ENCODE measurements around the gene SLC12A8. TPM values are rescaled to one million over a fixed set of nuclear protein-coding genes. Genes with fewer than 3 reads are reported as not detected.

Gene SLC12A8
- total RNA-seq, 1 donor from 2014 or later = 9.1 TPM

DNA sequence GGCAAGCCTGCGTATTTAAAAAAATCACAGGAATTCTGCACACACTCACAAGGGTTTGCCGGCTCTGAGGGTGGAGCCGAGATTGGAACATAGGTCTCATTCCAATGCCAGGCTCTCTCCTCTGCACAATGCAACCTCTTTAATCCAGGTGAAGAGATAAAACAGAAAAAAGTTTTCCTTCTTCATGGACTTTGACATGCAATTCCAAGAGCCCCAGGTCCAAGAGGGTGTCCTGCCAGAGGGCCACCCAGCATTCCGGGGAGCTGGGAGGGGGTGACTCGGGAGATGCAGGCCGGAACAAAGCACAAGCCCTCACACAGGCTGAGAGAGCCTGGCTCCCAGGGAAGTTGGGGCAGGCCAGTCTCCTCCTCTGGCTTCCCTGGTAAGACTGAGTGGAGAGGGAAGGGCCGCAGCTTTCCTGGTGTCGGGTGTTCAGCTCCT is 6.7 kb upstream of the SLC12A8 start:
- Histone ChIP-seq H3K4me3 (no peak overlapping the region), H3K9me3 (no peaks in the 10 kb centered on the region), H3K4me1 (peaks cover 9% of the 10 kb centered on the region), H3K36me3 (no peaks in the 10 kb centered on the region), H3K27me3 (ENCODE audit: low read depth) (peaks cover 2% of the 10 kb centered on the region), H3K27ac (no peak overlapping the region)
- DNase-seq (no peak), ATAC-seq (peak; percentile 65 to 88)
- intact Hi-C loops (cut with DNase I) = no loop called here
- TF ChIP-seq, protein P1, sequence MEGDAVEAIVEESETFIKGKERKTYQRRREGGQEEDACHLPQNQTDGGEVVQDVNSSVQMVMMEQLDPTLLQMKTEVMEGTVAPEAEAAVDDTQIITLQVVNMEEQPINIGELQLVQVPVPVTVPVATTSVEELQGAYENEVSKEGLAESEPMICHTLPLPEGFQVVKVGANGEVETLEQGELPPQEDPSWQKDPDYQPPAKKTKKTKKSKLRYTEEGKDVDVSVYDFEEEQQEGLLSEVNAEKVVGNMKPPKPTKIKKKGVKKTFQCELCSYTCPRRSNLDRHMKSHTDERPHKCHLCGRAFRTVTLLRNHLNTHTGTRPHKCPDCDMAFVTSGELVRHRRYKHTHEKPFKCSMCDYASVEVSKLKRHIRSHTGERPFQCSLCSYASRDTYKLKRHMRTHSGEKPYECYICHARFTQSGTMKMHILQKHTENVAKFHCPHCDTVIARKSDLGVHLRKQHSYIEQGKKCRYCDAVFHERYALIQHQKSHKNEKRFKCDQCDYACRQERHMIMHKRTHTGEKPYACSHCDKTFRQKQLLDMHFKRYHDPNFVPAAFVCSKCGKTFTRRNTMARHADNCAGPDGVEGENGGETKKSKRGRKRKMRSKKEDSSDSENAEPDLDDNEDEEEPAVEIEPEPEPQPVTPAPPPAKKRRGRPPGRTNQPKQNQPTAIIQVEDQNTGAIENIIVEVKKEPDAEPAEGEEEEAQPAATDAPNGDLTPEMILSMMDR (IDR thresholded peaks at IDR 0.05) = no peak

DNA sequence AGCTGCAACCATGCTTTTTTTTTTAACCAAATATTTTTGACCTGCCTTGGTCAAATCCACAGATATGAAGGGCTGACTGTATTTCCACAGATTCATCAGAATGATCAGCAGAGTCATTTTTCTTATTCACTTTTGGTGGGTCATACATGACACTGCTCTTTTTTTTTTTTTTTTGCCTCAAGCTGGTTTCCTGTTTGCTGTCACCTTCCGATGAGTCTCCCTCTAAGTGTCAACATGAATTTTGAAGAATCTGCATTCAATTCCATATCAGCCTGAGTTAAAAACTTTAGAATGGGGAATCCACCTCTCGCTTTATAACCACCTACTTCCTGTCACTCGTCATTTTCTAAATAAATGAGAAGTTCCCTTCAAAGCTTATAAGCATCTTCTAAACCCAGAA is 2.2 kb upstream of the SLC12A8 start:
- Histone ChIP-seq H3K9me3 (no peaks in the 10 kb centered on the region), H3K4me1 (peaks cover 12% of the 10 kb centered on the region), H3K27ac (no peak overlapping the region), H3K36me3 (no peaks in the 10 kb centered on the region), H3K4me3 (no peak overlapping the region), H3K27me3 (ENCODE audit: low read depth) (peaks cover 33% of the 10 kb centered on the region)
- DNase-seq (no peak), ATAC-seq (no peak)
- TF ChIP-seq, protein P1 (IDR thresholded peaks at IDR 0.05) = no peak
- intact Hi-C loops (cut with DNase I) = no loop called here

DNA sequence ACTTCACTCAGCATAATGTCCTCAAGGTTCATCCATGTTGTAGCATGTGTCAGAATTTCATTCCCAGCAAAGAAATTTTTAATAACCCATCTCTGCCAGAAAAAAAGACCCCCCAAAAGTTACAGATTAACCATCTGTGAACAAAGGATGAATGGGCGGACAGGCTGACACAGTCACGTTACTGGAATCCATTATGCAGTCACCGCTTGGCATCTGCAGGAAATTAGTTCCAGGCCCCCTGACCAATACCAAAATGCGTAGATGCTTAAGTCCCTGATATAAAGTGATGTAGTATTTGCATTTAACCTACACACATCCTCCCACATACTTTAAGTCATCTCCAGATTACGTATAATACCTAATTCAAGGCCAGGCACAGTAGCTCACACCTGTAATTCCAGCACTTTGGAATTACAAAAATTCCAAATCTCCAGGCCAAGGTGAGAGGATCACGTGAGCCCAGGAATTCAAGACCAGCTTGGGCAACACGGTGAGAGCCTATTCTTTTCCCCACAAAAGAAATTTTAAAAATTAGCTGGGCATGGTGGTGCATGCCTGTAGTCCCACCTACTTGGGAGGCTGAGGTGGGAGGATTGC is 1.5 kb upstream of the SLC12A8 start:
- DNase-seq = no peak

DNA sequence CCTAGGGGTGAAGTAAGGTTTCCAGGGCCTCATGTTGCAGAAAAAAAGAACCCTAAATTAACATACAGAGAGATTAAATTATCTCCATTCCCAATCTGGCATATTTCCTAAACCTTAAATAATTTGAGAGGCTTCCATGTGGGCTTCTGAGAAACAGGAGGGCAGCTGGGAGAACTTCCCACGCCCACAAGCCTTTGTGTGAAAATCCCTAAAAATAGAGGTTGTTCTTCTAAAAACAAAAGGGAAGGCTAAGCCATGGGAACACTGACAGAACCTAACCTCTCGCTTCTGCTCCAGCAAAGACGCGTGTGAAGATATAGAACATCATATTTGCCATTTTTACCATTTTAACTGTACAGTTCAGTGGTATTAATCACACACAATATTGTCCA is 812 bp upstream of the SLC12A8 start:
- no peak overlapping the region for H3K27ac ChIP-seq
- no peaks in the 10 kb centered on the region for H3K9me3 ChIP-seq
- no peak overlapping the region for H3K4me3 ChIP-seq
- TF ChIP-seq, protein P1 (IDR thresholded peaks at IDR 0.05) = no peak
- intact Hi-C loops (cut with DNase I) = no loop called here
- peaks cover 33% of the 10 kb centered on the region for H3K27me3 ChIP-seq (ENCODE audit: low read depth)
- ATAC-seq = no peak
- DNase-seq = no peak
- peaks cover 12% of the 10 kb centered on the region for H3K4me1 ChIP-seq
- H3K36me3 ChIP-seq = no peaks in the 10 kb centered on the region

More for the DNA sequence above, 1.5 kb upstream of the SLC12A8 start:
- no peak for ATAC-seq
- Histone ChIP-seq H3K4me3 (no peak overlapping the region), H3K4me1 (peaks cover 12% of the 10 kb centered on the region), H3K27me3 (ENCODE audit: low read depth) (peaks cover 33% of the 10 kb centered on the region), H3K27ac (no peak overlapping the region), H3K36me3 (no peaks in the 10 kb centered on the region), H3K9me3 (no peaks in the 10 kb centered on the region)
- intact Hi-C loops (cut with DNase I) = no loop called here
- TF ChIP-seq, protein P1 (IDR thresholded peaks at IDR 0.05) = no peak

DNA sequence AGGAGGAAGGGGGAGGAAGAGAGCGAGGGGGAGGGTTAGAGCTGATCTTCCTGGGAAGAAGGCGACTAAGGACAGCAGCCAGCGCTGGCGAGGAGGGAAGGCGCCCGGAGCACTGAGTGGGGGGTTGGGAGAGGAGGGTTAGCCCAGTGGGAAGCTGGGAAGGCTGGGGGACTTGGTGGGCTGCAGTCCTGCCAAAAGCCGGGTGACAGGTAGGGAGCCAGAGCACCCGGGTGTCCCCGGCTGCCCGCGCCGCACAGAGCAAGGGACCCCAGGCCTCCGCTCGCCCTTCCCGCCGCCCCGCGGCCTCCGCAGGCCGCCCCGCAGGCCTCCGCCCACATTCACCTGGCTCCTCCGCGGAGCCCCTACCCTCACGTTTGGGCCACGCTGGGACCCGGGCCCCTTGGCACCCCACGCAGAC is 448 bp downstream of the SLC12A8 start:
- ATAC-seq (peak; percentile 63 to 74), DNase-seq (no peak)
- intact Hi-C loops (cut with DNase I) = no loop called here
- peaks cover 33% of the 10 kb centered on the region for H3K27me3 ChIP-seq (ENCODE audit: low read depth)
- peak overlapping the region; percentile 60 for H3K4me3 ChIP-seq
- H3K9me3 ChIP-seq = no peaks in the 10 kb centered on the region
- peaks cover 12% of the 10 kb centered on the region for H3K4me1 ChIP-seq
- no peaks in the 10 kb centered on the region for H3K36me3 ChIP-seq
- H3K27ac ChIP-seq = peak overlapping the region; percentile 36
- TF ChIP-seq, protein P1 (IDR thresholded peaks at IDR 0.05) = no peak
